ENCODE measurements around the gene PAM16. TPM values are rescaled to one million over a fixed set of nuclear protein-coding genes. Genes with fewer than 3 reads are reported as not detected.

PAM16 gene
- total and polyA plus RNA-seq, 9 of the 15 experiments (the other 6 are each of a cell fraction or from before 2014, with no cell fraction given) = 38.7 to 273 (median 79.3) TPM

- TF ChIP-seq LCOR (CRISPR knock-in tag; IDR thresholded peaks at IDR 0.05) = peak; percentile 16; the same call in 1 of the 2 replicates
- peak; percentile 76; the same call in 1 of the 2 replicates for TF ChIP-seq ESRRA (IDR thresholded peaks at IDR 0.05; ENCODE audit: borderline replicate concordance, low read depth)
- no peak; the same call in 1 of the 2 replicates for TF ChIP-seq NR2C2 (CRISPR knock-in tag; IDR thresholded peaks at IDR 0.05)
- TF ChIP-seq NR2C2 (tag; IDR thresholded peaks at IDR 0.05) = peak; percentile 11; the same call in 1 of the 2 replicates
- TF ChIP-seq, protein P1, sequence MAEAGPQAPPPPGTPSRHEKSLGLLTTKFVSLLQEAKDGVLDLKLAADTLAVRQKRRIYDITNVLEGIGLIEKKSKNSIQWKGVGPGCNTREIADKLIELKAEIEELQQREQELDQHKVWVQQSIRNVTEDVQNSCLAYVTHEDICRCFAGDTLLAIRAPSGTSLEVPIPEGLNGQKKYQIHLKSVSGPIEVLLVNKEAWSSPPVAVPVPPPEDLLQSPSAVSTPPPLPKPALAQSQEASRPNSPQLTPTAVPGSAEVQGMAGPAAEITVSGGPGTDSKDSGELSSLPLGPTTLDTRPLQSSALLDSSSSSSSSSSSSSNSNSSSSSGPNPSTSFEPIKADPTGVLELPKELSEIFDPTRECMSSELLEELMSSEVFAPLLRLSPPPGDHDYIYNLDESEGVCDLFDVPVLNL (CRISPR knock-in tag; IDR thresholded peaks at IDR 0.05; ENCODE audit: low read depth) = 0 out of 2 replicates have a peak, but pooled peaks have one; percentile 41
- TF ChIP-seq ARID4B (CRISPR knock-in tag; IDR thresholded peaks at IDR 0.05) = 0 out of 2 replicates have a peak, but pooled peaks have one; percentile 8
- no peak for TF ChIP-seq NR4A1 (CRISPR knock-in tag; IDR thresholded peaks at IDR 0.05)
- no peak for TF ChIP-seq NR4A1 (tag; IDR thresholded peaks at IDR 0.05)
- TF ChIP-seq TCF7L2 (IDR thresholded peaks at IDR 0.05; ENCODE audit: low read depth, low read length) = no peak
- TF ChIP-seq NFRKB (IDR thresholded peaks at IDR 0.05; ENCODE audit: low read depth) = no peak
- no peak for TF ChIP-seq TAF1 (IDR thresholded peaks at IDR 0.05; ENCODE audit: control insufficient read depth, extremely low read depth, insufficient read depth, low read length, severe bottlenecking)
- peak; percentile 95 for TF ChIP-seq ZNF121 (CRISPR knock-in tag; conservative IDR thresholded peaks at IDR 0.05)
- TF ChIP-seq UBTF (IDR thresholded peaks at IDR 0.05; ENCODE audit: borderline replicate concordance in 1 of 2, low read depth in 2 of 2, low read length in 2 of 2) = peak; percentile 96 to 97
- TF ChIP-seq, protein P2, sequence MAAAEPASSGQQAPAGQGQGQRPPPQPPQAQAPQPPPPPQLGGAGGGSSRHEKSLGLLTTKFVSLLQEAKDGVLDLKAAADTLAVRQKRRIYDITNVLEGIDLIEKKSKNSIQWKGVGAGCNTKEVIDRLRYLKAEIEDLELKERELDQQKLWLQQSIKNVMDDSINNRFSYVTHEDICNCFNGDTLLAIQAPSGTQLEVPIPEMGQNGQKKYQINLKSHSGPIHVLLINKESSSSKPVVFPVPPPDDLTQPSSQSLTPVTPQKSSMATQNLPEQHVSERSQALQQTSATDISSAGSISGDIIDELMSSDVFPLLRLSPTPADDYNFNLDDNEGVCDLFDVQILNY (CRISPR knock-in tag; IDR thresholded peaks at IDR 0.05) = no peak
These were observed 37.3 kb downstream of the PAM16 start (continued) for GRCh38 chr16:4313563-4314531.

All from K562 (cell line).